ENCODE measurements around the gene MTSS2. TPM values are rescaled to one million over a fixed set of nuclear protein-coding genes. Genes with fewer than 3 reads are reported as not detected.

Gene MTSS2
- polyA plus RNA-seq, 1 experiment: 57.9 TPM

GRCh38 chr16:70653809-70654771, 31.8 kb downstream of the MTSS2 start:
- Histone ChIP-seq H3K9me3 (ENCODE audit: control insufficient read depth, insufficient read depth, low read length) (no peaks in the 10 kb centered on the region), H3K27me3 (ENCODE audit: control insufficient read depth, insufficient read depth, low read length) (no peaks in the 10 kb centered on the region), H3K4me3 (ENCODE audit: low read depth, low read length) (peak overlapping the region; percentile 41), H3K27ac (ENCODE audit: low read depth, low read length) (no peak overlapping the region)
- TF ChIP-seq CTCF (IDR thresholded peaks at IDR 0.05; ENCODE audit: low read depth, low read length): peak; percentile 93
- CTCF ChIA-PET: interaction anchor here (0.6 to 5.9 kb wide), 40 partner anchors 8 to 1127 kb away, joined by 3 to 58 read pairs (median 4); partner anchors contain the start of gene COG4
- POLR2A ChIA-PET: interaction anchor here (0.7 to 1.6 kb wide), 4 partner anchors 80 to 307 kb away, joined by 3 read pairs; partner anchors contain the start of gene DDX19A
- peak; percentile 54 for DNase-seq (ENCODE audit: low read depth, low spot score)

- H3K4me3 ChIP-seq (ENCODE audit: low read depth, low read length): no peak overlapping the region
- DNase-seq (ENCODE audit: low read depth, low spot score): no peak
- ChIA-PET POLR2A (interaction anchor here (0.6 to 1.6 kb wide), 6 partner anchors 83 to 375 kb away, joined by 3 to 6 read pairs (median 3); partner anchors contain the start of gene DDX19A), CTCF (interaction anchor here (0.7 to 5.9 kb wide), 32 partner anchors 8 to 323 kb away, joined by 3 to 58 read pairs (median 6); no protein-coding TSS in a partner anchor)
- H3K27ac ChIP-seq (ENCODE audit: low read depth, low read length): no peak overlapping the region
- no peak for TF ChIP-seq CTCF (IDR thresholded peaks at IDR 0.05; ENCODE audit: low read depth, low read length)
- H3K27me3 ChIP-seq (ENCODE audit: control insufficient read depth, insufficient read depth, low read length): no peaks in the 10 kb centered on the region
- H3K9me3 ChIP-seq (ENCODE audit: control insufficient read depth, insufficient read depth, low read length): no peaks in the 10 kb centered on the region
Observed at GRCh38 chr16:70653406-70653805, 32.4 kb downstream of the MTSS2 start.

- no peak for TF ChIP-seq CTCF (IDR thresholded peaks at IDR 0.05; ENCODE audit: low read depth, low read length)
- Histone ChIP-seq H3K4me3 (ENCODE audit: low read depth, low read length) (no peak overlapping the region), H3K27me3 (ENCODE audit: control insufficient read depth, insufficient read depth, low read length) (no peaks in the 10 kb centered on the region), H3K27ac (ENCODE audit: low read depth, low read length) (no peak overlapping the region), H3K9me3 (ENCODE audit: control insufficient read depth, insufficient read depth, low read length) (no peaks in the 10 kb centered on the region)
- DNase-seq (ENCODE audit: low read depth, low spot score): no peak
- CTCF ChIA-PET: interaction anchor here (1.0 to 5.9 kb wide), 11 partner anchors 25 to 284 kb away, joined by 3 to 58 read pairs (median 10); no protein-coding TSS in a partner anchor
- POLR2A ChIA-PET: interaction anchor here (1.5 kb wide), 1 partner anchor 363 kb away, joined by 3 read pairs; the partner anchor contains the start of gene AARS1
Observed at GRCh38 chr16:70652322-70652721, 33.5 kb downstream of the MTSS2 start.

- no peak for DNase-seq (ENCODE audit: low read depth, low spot score)
- no peaks in the 10 kb centered on the region; the same call in 1 of the 2 replicates for H3K9me3 ChIP-seq (ENCODE audit: control insufficient read depth, insufficient read depth, low read length)
Observed at GRCh38 chr16:70651524-70651923, 34.3 kb downstream of the MTSS2 start.

More at GRCh38 chr16:70651524-70651923, 34.3 kb downstream of the MTSS2 start:
- POLR2A ChIA-PET: interaction anchor here (0.6 to 1.5 kb wide), 3 partner anchors 73 to 362 kb away, joined by 3 to 9 read pairs (median 3); partner anchors contain the start of gene AARS1
- H3K4me3 ChIP-seq (ENCODE audit: low read depth, low read length): no peak overlapping the region
- no peaks in the 10 kb centered on the region for H3K27me3 ChIP-seq (ENCODE audit: control insufficient read depth, insufficient read depth, low read length)
- H3K27ac ChIP-seq (ENCODE audit: low read depth, low read length): peak overlapping the region; percentile 21
- CTCF ChIA-PET: interaction anchor here (0.6 to 5.9 kb wide), 4 partner anchors 87 to 337 kb away, joined by 3 to 58 read pairs (median 12); no protein-coding TSS in a partner anchor
- TF ChIP-seq CTCF (IDR thresholded peaks at IDR 0.05; ENCODE audit: low read depth, low read length): no peak

Data from AG04450 (cell line).